DMS53 treated with DMSO at 0.1 percent for 48 hours (cell line): ENCODE results near the gene CEP89.
A peak's percentile ranks its signal among the peaks of the same experiment; 100 is the strongest.
"Not testable (repeated sequence)": the region's sequence is repeated elsewhere in the genome, so short reads cannot be mapped to it uniquely, and the experiment has no call there.

Experiments used
- DNase-seq: peaks from one replicate; lab custom pipeline; 2025; ENCODE audit not compliant: unreplicated experiment; lab: John Stamatoyannopoulos, UW

CEP89 gene

DNA sequence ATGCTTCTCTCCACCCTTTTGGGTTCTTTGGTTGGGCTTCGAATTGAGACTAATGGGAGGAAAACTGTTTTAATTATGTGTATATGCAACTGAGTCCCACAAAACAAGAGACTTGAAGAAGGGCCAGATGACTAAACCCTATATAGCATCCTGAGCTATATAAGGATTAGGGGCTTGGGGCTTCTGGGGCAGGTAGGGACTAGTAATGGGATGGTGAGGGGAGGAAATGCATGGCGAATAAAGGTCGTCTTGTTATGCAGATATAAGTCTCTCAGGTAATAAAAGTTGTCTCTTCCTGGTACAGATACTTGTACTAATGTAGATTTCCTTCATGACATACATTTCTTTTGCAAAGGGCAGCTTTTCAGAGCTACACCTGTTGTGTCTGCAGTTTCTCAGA, 99.4 kb downstream of the CEP89 start:
- DNase-seq = no peak

DNA sequence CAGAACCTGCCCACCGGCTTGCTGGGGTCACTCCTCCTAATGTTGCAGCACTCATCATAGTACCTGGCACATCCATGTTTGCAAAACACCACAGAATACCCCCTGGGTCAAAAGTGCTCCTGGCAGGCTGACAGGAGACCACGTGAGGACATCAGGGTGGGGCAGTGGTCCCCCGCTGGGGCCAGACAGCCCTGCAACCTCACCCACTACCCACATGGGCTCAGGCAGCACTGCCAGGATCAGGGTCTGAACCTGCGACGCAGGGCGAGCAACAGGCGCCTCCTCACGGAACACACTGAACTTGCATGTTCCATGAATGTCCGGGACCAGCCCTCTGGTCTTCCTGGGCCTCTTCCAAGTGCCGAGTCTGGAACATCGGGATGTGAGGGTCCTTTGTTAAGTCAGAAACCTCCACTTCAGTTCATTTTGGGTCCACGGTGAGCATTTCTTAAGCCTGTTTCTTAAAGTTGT, 100.7 kb downstream of the CEP89 start:
- DNase-seq = no peak

DNA sequence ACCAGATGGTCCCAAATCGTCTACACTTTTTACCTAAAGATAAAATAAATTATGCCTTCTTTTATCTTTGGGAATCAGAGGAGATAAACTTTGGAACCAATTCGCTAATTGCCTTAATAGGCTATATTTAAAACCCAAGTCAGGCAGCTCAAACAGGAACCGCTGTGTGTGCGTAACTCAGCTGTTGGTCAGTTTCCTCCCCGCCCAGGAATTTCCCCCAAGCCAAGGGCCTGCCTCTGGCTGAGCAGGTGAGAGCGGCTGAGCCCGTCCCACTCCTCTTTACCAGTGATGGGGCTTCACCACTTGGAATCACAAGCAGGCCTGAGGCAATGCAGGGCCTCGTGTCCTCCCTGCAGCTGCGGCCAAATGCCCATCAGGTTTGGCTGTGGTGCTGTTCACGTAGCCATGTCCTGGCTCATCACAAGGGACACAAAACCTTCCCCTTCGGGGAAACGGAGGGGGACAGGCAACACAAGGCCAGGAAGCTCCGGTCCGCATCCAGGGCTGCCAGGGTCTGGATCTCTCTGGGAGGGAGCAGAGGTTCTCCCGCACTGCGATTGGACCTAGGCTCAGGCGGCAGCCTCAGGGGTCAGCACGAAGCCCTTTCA, 101.7 kb downstream of the CEP89 start:
- DNase-seq = peak; percentile 36

DNA sequence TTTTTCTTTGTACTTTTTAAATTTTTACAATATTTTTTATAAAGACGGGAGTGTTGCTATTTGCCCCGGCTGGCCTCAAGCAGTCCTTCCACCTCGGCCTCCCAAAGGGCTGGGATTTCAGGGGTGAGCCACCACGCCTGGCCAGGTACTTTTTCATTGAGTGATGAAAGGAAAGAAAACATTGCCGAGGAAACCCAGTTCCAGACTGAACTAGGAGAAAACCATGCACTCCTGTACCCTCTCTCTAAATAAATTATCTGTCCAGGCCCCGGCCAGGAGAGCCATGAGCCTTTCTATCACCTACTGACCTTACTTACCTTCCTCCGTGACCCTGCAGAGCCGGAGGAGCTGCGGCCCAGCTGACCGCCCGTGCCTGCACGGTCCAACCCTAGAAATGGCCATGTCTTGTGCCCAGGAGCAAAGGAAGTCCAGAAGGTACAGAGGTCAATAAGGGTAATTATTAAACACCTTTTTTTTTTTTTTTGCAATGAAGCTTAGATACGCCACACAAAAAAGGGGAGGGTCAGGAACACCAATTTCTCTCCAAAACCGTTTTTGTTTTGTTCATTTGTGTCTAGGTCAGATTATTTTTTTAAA, 102.3 kb downstream of the CEP89 start, which contains the start of gene SLC7A9:
Gene SLC7A9, minus strand, starts transcription at position 399 of the 597 bp plus-strand sequence. CDS start 1,233 bp downstream, outside the sequence.
- DNase-seq = peak; percentile 36

DNA sequence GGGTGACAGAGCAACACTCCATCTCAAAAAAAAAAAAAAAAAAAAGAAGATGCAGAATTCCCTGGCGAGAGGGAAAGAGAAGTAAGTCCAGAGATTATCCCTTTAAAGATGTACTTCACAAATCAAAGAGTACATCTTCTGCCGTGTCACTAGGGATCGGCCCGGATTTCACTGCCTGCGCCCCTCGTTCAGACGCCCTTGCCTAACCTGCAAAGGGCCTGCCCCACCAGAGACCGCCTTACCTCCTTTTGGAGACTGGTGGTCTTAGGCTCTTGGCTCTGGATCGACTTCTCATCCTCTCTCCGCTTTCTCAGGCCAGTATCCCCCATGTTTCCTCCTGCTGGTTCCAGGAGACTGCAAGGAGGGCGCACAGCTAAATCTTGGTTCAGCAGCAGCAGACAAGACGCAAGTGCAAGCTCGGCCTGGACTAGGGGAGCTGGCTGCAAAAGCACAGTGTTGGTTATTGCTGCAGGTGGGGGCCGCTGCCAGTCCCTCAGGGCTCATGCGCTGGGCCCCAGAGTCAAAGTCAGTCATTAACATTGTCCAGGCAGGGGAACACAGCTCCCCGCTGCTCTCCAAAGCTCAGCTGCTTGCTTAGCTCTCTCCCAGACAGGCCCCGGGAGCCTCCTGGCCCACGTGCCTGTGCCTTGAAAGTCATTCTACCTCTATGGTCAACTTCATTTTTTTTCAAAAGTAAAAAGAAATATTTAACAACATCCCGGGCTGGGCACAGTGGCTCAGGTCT, 103.4 kb downstream of the CEP89 start:
- no peak for DNase-seq

DNA sequence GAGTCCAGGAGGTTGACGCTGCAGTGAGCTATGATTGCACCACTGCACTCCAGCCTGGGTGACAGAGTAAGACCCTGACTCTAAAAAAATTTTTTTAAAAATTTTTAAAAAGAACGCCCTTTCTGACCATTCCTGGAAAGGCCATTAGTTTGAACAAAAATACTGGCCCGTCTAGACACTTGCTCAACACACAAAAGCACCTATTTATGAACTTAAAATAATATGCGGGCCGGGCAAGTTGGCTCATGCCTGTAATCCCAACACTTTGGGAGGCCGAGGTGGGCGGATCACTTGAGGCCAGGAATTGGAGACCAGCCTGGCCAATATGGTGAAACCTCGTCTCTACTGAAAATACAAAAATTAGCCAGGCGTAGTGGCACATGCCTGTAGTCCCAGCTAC, 104.3 kb downstream of the CEP89 start:
- not testable (repeated sequence) for DNase-seq

DNA sequence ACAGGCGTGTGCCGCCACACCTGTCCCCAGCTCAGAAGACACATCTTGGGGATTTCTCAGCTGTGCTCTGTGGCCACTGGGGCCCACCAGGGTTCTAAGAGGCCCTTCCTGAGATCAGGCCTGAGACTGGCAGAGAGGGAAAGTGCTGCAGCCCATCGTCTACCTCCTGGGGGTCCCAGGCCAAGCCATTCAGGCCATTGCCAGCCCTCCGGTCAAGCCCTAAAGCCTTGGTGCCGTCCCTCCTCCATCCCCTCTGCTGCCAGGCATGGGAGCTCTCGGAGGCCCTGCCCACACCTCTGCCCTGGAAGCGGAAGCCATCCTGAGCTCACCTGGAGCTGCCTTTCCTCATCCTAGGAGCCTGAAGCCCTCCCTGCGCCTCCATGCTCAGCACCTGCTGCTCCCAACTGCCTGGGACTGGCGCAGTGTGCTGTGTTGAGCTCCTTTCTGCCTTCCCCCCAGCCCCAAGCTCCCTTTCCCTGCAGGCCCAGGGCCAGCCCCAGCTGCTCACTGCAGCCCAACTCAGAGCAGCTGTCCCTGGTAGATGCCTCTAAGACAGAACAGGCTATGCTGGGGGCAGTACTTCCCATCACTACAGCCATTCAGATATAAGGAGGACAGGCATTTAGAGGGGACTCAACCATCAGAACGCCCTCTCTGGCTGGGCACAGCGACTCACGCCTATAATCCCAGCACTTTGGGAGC, 105.0 kb downstream of the CEP89 start:
- no peak for DNase-seq

DNA sequence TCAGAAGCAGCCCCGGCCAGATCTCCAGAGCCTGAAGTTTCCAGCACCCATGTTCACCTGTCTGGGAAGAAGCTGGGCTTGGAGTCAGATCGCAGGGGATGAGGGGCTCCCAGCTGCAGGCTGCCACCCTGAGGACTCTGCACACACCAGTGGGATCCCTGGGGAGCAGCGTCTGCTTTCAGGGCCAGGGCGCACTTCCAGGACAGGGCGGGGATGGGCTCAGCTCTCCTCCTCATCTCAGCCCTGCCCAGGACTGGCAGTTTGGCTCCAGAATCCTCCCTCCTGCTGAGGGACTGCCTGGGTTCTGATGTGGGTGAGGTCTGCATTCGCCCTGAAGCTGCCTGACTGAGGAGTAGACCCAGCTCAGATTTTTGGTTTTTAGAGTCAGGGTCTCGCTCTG, 105.7 kb downstream of the CEP89 start:
- no peak for DNase-seq

DNA sequence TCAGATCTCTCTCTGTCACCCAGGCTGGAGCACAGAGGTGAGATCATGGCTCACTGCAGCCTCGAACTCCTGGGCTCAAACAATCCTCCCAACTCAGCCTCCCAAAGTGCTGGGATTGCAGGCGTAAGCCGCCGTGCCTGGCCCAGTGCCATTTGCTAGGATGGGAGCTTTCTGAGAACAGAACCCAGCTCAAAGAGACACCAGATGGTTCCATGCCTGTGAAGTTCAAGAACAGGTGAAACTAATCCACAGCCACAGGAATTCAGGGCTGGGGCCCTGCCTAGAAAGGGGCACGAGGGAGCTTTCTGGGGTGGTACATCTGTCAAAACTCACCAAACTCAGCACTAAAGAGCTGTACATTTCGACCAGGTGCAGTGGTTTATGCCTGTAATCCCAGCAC, 106.4 kb downstream of the CEP89 start:
- DNase-seq = no peak

DNA sequence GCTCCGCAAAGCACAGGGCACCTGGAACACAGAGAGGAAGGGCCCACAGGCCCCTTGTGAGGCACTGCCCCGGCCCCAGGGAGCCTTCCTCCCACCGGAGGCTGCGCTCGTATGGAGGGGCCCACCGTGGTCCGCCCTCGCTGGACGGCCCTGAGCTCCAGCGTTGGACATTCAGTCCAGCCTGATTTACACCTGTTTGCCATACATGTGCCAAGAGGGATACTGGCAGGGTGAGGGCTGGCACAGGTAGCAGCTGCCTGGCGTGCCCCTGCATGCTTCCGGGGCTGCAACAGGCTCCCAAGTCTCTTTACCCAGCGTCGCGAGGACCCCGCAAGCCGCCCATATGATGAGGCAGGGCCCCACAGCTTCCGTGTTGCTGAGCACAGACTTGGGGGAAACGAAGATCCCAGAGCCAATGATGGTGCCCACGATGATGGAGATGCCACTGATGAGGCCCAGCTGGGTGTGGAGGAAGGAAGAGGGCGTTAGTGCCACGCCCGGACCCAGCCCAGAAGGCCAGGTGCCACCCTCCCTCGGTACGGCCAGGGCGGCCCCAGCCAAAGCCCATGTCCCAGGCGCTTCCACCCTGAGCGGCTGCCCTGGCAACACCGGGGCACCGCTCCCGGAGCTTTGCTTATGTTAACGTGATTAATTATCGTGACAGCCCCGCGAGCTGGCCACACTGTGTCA, 107.3 kb downstream of the CEP89 start:
- DNase-seq = no peak

DNA sequence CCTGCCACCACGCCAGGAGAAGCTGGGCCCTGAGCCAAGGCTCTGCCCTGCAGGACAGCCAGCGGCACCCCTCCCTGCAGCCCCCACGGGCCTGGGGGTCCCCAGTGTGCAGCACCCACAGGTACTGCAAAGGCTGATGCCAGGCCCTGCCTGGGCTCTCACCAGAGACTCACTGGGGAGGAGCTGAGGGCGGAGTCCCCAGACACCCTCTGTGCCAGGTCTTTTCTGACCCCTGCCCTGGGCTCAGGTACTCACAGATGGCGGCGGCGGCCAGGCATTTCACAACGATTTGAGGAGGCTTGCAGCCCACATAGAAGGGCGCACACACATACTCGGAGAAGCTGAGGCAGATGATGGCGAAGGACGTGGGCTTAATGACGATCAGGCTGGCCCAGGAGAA, 107.9 kb downstream of the CEP89 start:
- no peak for DNase-seq

DNA sequence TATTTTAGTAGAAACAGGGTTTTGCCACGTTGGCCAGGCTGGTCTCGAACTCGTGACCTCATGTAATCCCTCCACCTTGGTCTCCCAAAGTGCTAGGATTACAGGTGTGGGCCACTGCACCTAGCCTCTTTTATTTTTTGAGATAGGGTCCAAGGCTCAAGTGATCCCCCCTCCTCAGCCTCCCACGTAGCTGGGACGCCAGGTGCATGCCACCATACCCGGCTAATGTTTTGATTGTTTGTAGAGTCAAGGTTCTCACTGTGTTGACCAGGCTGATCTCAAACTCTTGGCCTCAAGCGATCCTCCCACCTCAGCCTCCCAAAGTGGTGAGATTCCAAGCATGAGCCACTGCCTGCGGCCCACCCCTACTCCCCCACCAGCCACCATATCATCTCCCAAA, 108.5 kb downstream of the CEP89 start:
- no peak for DNase-seq

DNA sequence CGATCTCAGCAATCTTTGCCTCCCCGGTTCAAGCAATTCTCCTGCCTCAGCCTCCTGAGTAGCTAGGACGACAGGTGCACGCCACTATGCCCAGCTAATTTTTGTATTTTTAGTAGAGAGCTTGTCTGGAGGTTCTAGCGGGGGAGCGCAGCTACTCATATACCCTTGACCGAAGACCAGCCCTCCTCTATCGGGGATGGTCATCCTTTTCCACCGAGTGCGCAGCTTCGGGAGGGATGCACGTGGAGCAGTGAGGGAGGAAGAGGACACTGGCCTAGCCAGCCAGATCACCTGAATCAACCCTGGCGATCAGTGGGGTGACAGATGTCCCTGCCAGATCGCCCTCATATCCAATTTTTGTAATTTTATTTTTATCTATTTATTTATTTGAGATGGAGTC, 109.0 kb downstream of the CEP89 start:
- no peak for DNase-seq

DNA sequence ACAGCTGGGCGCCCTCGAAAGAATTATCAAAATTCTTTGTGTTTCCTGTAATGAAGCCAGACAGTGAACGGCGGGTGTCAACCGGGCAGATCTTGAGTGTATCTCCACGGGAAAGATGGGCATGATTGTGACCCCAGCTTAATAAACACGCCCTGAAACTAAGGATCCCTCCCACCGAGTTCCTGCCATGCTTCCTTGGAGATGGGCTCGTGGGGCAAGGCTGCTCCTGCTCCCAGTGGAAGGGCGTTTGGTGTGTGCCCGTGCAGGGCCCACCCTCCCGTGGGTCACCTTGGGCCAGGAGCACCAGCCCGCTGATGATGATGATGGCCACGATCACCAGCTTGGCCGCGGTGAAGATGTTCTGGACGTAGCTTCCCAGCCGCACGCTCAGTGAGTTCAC, 109.6 kb downstream of the CEP89 start:
- DNase-seq = no peak

DNA sequence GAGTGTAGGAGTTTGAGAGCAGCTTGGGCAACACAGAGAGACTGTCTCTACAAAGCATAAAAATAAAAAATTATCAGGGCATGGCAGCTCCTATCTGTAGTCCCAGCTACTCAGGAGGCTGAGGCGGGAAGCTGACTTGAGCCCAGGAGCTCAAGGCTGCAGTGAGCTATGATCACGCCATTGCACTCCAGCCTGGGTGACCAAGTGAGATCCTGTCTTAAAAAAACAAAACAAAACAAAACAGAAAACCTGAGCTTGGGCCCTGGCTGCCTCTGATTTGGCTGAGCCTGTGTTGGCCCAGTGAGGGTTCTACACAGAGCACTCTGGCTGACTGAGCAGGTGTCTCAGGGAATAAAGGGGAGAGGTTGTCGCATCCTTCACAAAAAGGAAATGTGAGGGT, 110.2 kb downstream of the CEP89 start:
- no peak for DNase-seq

DNA sequence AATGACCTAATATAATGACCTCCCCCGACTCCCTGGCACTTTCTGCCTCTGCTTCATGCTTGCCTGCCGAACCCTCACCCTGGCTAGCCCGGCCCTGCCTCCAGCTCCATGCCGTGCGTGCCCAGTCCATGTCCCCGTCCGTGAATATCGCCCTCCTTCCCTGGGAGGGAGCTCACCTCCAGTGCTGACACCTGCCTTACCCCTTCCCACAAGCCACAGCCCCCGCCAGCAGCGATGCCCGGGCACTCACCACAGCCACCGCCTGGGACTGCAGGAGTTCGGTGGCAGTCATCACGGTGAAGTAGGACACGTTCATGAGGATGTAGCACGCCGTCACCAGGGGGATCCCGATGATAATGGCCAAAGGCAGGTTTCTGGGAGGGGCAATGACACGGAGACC, 112.2 kb downstream of the CEP89 start:
- no peak for DNase-seq

DNA sequence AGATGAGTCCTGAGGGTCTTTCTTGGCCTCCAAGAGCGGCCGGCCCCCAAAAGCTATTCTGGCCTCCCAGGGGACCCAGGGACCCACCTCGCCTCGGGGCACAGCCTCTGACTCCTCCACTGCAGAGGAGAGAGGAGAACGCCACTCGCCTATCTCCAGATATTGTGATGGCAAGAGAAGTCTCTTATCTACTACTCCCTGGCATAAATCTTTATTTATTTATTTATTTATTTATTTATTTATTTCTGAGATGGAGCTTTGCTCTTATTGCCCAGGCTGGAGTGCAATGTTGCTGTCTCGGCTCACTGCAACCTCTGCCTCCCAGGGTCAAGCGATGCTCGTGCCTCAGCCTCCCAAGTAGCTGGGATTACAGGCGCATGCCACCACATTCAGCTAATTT, 113.2 kb downstream of the CEP89 start:
- DNase-seq = no peak

DNA sequence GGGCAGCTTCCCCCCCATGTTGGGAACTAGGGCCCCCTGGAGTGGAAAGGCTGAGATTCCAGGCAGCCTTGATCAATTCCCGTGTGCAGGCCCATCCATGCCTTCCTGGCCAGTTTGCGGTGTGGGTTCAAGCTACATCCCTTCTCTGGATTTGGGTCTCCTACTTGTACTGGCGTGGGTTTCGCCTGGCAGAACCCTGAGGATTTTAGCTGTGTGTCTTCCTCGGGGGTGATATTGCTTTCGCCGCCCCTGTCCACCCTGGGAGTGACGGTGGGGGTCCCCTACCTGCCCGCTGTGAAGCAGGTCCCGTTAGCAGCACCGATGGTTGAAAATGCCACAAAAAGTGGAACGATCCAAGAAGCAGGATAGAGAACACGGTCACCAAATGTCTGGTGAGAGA, 113.6 kb downstream of the CEP89 start:
- DNase-seq = no peak

DNA sequence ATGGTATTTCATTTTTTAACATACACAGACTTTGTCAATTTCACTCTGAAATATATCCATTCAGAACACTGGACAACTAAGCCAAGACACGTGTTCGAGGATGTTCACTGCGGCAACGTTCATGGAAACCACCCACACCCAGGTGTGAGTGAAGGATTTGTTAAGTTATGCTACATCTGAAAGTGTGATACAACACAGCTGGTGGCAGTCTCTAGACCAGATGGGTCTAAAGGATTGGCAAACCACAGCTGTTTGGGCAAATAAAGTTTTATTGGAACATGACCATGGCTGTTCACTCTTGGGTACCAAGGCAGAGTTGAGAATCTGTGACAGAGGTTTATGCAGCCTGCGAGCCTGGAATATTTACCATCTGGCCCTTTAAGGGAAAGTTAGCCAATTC, 114.2 kb downstream of the CEP89 start:
- DNase-seq = no peak

DNA sequence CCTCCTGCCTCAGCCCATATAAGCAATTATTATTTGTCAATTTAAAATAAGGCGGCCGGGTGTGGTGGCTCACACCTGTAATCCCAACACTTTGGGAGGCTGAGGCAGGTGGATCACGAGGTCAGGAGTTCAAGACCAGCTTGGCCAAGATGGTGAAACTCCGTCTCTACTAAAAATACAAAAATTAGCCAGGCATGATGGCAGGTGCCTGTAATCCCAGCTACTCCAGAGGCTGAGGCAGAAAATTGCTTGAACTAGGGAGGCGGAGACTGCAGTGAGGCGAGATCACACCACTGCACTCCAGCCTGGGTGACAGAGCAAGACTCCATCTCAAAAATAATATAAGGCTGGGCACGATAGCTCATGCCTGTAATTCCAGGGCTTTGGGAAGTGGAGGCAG, 114.9 kb downstream of the CEP89 start:
- DNase-seq = not testable (repeated sequence)

DNA sequence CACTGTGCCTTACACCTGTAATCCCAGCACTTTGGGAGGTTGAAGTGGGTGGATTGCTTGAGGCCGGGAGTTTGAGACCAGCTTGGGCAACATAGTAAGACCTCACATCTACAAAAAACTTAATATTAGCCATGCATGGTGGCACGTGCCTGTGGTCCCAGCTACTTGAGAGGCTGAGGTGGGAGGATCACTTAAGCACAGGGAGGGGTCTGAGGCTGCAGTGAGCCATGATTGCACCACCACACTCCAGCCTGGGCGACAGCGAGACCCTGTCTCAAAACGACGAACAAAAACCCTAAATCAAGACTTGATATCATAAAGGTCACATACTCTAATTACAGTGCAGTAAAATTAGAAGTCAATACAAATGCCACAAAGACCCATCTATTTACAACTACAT, 119.5 kb downstream of the CEP89 start:
- DNase-seq = no peak
